Measurements from ENCODE around the gene NCF2.

DNA sequence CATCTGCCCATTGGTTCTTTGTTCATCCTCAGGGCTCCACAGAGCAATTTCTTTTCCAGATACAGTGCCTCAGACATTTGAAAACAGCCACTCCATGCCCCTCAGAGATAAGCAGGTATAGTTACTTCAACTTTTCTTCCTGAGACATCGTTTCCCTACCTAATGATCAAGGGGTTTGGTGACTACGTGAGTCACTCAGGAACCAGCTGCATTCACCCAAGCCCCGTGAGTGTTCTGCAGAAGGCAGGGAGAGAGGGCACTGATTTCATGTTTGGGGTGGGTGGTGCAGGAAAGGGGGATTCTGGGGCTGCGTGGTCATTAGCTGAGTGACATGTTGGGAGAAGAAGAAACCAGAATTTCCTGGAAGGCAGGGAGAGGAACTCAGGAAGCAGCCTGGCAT lies 25.0 kb downstream of the NCF2 start:
- TF ChIP-seq POLR2A (IDR thresholded peaks at IDR 0.05), result no peak
- TF ChIP-seq, protein P1, sequence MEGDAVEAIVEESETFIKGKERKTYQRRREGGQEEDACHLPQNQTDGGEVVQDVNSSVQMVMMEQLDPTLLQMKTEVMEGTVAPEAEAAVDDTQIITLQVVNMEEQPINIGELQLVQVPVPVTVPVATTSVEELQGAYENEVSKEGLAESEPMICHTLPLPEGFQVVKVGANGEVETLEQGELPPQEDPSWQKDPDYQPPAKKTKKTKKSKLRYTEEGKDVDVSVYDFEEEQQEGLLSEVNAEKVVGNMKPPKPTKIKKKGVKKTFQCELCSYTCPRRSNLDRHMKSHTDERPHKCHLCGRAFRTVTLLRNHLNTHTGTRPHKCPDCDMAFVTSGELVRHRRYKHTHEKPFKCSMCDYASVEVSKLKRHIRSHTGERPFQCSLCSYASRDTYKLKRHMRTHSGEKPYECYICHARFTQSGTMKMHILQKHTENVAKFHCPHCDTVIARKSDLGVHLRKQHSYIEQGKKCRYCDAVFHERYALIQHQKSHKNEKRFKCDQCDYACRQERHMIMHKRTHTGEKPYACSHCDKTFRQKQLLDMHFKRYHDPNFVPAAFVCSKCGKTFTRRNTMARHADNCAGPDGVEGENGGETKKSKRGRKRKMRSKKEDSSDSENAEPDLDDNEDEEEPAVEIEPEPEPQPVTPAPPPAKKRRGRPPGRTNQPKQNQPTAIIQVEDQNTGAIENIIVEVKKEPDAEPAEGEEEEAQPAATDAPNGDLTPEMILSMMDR (IDR thresholded peaks at IDR 0.05), result no peak
- no peak for TF ChIP-seq POLR2AphosphoS5 (IDR thresholded peaks at IDR 0.05)
